ENCODE data around the gene SMG6. TPM values are rescaled to one million over a fixed set of nuclear protein-coding genes. Genes with fewer than 3 reads are reported as not detected.
"Not testable (repeated sequence)": the region's sequence is repeated elsewhere in the genome, so short reads cannot be mapped to it uniquely, and the experiment has no call there.

Gene SMG6
- total RNA-seq: 10.3 TPM

- ATAC-seq: peak; percentile 95
- DNase-seq (ENCODE audit: low spot score): peak; percentile 93
Measured at GRCh38 chr17:2303204-2304188, at the start of gene SMG6, which contains the start of gene SRR. TSS of gene SMG6 (minus strand) at chr17:2303785. CDS start at chr17:2303720, 65 bp downstream. TSS of gene SRR (plus strand) at chr17:2303950. CDS start at chr17:2315561, 11,611 bp downstream.

GRCh38 chr17:2351269-2351668 is 47.7 kb upstream of the SMG6 start:
- DNase-seq (ENCODE audit: low spot score): no peak
- no peak for ATAC-seq

GRCh38 chr17:2347805-2348685 is 44.5 kb upstream of the SMG6 start:
- DNase-seq (ENCODE audit: low spot score): peak; percentile 88
- peak; percentile 96 for ATAC-seq

- DNase-seq (ENCODE audit: low spot score) (no peak), ATAC-seq (no peak)
Measured at GRCh38 chr17:2346475-2346874, 42.9 kb upstream of the SMG6 start.

DNA sequence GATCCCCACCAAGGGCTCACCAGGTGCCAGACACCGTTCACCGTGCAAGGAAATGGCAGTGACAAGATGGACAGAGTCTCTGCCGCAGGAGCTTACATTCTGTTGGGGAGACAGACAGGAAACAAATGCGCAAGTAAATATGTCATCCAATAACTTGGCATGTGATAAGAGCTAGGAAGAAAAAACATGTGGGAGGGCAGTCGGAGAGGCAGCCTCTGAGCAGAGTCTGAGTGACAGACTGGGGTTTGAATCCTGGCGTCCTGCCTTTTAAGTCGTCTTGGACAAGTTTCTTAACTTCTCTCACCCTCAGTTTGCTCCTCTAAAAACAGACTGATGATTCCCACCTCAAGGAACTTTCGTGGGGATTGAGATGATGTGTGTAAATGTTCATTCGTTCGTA is 40.9 kb upstream of the SMG6 start:
- no peak for DNase-seq (ENCODE audit: low spot score)
- no peak for ATAC-seq

GRCh38 chr17:2343421-2343820 is 39.8 kb upstream of the SMG6 start:
- DNase-seq (ENCODE audit: low spot score) (no peak), ATAC-seq (no peak)

GRCh38 chr17:2338315-2338657 is 34.7 kb upstream of the SMG6 start:
- ATAC-seq (no peak), DNase-seq (ENCODE audit: low spot score) (no peak)

DNA sequence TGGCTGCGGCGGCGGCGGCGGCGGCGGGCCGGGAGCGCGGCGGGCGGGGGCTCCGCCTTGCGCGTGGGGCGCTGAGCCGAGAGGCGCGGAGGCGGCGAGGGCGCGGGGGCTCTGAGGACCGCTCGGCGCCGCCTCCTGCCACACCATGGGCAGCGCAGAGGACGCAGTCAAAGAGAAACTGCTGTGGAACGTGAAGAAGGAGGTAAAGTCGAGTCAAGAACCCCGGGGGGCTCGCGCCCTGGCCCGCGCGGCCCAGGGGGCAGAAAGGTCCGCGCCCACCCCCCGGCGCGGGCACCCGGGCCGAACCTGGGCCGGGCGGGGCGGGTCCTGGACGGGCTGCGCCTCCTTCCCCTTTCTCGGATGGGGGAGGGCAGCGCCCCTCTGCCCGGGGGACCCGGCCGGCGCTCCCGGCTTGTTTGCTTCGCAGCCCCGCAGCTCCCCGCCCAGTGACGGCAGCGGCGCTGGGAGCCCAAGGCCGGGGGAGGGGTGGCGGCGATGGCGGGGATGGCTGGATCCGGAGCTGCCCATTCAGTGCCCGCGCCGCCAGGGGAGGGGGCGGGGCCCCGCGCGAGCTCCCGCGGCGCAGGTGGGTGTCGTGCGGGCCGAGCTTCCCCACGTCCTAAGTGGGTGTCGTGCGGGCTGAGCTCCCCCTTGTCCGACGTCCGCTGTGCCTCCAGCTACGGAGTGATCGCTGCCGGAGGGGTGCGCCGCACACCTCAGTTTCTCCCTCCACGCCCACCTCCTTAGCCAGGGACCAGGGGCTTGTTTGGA is 34.1 kb upstream of the SMG6 start:
- DNase-seq (ENCODE audit: low spot score) (peak; percentile 64), ATAC-seq (peak; percentile 63)

DNA sequence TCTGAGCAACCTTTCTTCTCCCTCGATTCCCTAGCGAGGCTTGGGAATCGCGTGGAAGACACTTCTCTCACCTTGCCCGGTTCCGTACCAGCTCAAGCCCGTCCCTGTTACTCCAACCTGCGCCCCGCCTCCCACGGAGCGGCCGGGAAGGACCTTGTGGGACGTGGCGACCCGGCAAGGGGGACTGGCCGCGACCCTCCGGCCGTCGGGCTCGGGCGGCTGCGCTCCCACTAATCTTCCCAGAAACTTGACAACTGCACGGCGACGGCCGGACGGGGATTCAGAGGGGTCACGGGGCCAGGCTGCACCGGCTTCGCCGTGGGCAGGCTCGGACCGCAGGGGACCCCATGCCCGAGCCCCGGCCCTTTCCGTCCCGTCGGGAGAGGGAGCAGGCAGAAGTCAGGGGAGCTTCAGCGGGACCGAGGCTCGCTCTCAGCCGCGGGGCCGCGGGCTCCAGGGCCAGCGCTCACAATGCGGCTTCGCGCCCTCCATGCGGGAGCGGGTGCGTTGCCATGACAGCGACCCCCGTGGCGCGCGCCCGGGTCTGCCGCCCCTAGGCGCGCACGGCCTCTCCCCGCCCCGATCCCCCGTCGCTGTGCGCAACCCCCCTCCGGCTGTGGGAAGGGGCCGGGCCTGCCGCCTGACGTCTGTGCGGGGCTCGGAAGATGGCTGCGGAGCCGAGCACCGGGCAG is 33.4 kb upstream of the SMG6 start, which contains the start of gene SGSM2:
SGSM2 (plus strand) TSS at position 650 of the 692 bp plus-strand sequence. CDS start 188 bp downstream, outside the sequence.
- DNase-seq (ENCODE audit: low spot score) (peak; percentile 61), ATAC-seq (peak; percentile 52)

DNA sequence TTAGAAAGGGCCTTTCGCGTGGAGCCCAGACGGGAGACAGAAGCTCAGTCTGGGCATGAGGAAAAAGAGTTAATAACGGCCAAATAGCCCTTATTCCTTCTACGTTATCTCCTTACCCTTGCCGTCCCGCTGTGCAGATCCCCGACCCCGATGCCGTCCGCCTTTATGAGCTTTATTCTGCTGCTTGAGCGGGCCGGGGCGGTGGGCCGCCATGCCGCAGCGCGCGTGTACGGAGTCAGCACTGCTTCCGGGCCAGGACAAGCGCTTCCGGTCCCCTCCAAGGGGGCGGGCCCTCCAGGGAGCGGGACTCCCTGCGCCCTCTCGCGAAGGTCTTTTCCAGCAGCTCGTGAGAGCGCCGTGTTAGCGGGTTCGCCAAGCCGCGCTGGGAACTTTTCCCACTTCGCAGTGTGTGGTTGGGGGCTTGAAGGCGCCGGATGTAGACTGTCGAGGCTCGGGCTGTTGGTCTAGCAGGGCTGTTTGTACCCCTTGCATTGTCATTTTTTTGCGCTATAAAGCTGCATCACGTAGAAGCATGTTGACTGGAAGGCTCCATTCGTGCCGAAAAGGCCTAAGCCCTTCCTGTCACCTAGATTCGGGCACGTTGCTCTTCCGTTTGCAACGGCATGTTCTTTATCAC is 32.7 kb upstream of the SMG6 start, which contains the start of gene TSR1:
TSR1 (minus strand) TSS at position 243 of the 637 bp plus-strand sequence; CDS start at position 213, 30 bp downstream.
- DNase-seq (ENCODE audit: low spot score) (peak; percentile 92), ATAC-seq (peak; percentile 94)

DNA sequence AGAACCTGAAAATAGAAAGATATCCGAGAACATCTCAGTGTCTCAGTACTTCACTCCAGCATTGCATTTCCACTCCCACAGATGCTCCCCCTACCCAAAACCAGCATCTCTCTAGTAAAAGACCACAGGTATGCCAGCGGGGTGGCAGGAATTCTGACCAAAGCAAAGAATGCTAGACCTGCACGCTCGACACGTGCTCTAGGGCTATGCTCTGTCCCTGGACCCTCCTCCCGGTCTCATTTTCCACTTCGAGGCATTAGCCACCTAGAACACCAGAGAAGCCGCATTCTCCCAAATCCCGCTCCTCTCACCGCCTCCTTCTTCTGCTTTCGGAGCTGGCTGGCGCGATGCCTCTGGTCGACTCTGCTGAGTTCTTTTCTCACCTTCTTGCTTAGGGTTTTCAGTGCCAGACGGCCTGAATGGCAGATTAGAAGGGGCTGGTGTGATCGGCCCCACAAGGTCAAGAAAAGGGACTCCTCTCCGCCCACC is 32.2 kb upstream of the SMG6 start:
- DNase-seq (ENCODE audit: low spot score) (no peak), ATAC-seq (no peak)

DNA sequence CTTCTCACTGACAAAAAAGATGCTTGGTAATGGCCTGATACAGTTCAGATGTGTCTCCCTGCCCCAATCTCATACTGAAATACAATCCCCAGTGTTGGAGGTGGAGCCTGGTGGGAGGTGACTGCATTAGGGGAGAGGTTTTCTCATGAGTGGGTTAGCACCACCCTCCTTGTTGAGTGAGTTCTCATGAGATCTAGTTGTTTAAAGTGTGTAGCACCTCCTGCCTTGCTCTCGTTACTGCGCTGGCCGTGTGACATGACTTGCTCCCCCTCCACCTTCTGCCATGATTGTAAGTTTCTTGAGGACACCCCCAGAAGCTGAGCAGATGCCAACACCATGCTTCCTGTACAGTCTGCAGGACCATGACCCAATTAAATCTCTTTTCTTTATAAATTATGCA is 27.7 kb upstream of the SMG6 start:
- DNase-seq (ENCODE audit: low spot score): no peak
- ATAC-seq: no peak

- DNase-seq (ENCODE audit: low spot score): no peak
- no peak for ATAC-seq
Measured at GRCh38 chr17:2323629-2324314, 20.2 kb upstream of the SMG6 start.

DNA sequence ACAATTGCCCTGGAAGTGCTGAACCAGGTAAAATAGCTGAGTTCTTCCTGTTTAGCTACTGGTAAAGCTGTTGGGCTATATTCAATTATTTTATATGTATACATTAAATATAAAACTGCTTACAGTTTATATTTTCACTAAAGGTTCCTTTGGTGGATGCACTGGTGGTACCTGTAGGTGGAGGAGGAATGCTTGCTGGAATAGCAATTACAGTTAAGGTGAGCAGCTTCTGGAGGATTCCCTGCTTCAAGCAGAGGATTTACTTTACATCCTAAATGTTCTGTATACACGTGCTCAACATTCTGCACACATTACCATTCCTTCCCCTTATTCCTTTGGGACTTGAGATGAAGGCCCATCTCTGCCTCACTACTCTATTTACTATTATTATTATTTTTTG is 17.8 kb upstream of the SMG6 start:
- ATAC-seq (no peak), DNase-seq (ENCODE audit: low spot score) (no peak)

- ATAC-seq (no peak), DNase-seq (ENCODE audit: low spot score) (no peak)
Measured at GRCh38 chr17:2319051-2319450, 15.5 kb upstream of the SMG6 start.

DNA sequence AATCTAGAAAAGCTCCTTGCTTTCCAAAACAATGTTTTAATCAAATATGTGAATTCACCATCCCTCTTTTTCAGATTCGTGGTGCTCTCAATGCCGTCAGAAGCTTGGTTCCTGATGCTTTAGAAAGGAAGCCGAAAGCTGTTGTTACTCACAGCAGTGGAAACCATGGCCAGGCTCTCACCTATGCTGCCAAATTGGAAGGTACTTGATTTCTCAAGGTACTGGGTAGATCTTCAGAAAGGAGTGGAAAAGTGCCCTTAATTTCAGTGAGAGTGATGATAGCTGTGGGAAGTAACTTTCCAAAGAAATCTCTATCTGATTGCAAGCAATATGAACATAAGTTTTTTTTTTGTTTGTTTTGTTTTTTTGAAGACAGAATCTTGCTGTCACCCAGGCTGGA is 14.2 kb upstream of the SMG6 start:
- no peak for ATAC-seq
- DNase-seq (ENCODE audit: low spot score): no peak

GRCh38 chr17:2316916-2317205 is 13.3 kb upstream of the SMG6 start:
- ATAC-seq; DNase-seq (ENCODE audit: low spot score): not testable (repeated sequence)

- ATAC-seq: no peak
- DNase-seq (ENCODE audit: low spot score): no peak
Measured at GRCh38 chr17:2312736-2313135, 9.2 kb upstream of the SMG6 start.
